ENCODE results near the gene KIF26A.
A peak's percentile ranks its signal among the peaks of the same experiment; 100 is the strongest.

The KIF26A gene

GRCh38 chr14:104120281-104120741 is 18.1 kb upstream of the KIF26A start:
- no peak for DNase-seq (ENCODE audit: insufficient read length, low spot score)
- no peak for TF ChIP-seq POLR2A (IDR thresholded peaks at IDR 0.05; ENCODE audit: low read depth, low read length)
- no peak for FAIRE-seq

DNA sequence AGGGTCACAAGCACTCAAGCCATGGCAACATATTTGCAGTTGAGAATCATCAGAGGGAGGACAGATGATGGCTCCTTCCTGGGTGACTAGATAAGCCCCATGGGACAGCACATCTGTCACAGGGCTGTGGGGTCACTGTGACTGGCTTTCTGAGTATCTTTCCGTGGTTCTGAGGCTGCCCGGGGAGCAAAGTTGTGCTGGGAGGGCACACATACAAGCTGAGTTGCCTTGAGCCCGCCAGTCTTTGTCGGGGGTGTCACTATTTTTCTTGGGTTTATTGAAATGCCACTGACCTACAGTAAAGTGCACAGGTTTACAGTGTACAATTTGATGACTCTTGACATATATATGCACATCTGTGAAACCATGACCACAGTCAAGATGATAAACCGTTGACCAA is 17.2 kb upstream of the KIF26A start:
- no peak for DNase-seq (ENCODE audit: insufficient read length, low spot score)
- FAIRE-seq: no peak
- TF ChIP-seq POLR2A (IDR thresholded peaks at IDR 0.05; ENCODE audit: low read depth, low read length): no peak

- no peak for FAIRE-seq
- no peak for DNase-seq (ENCODE audit: insufficient read length, low spot score)
- no peak for TF ChIP-seq POLR2A (IDR thresholded peaks at IDR 0.05; ENCODE audit: low read depth, low read length)
Observed at GRCh38 chr14:104123879-104124278, 14.5 kb upstream of the KIF26A start.

GRCh38 chr14:104125011-104125410 is 13.4 kb upstream of the KIF26A start:
- TF ChIP-seq POLR2A (IDR thresholded peaks at IDR 0.05; ENCODE audit: low read depth, low read length): no peak
- FAIRE-seq (no peak), DNase-seq (ENCODE audit: insufficient read length, low spot score) (no peak)

- FAIRE-seq: no peak
- TF ChIP-seq POLR2A (IDR thresholded peaks at IDR 0.05; ENCODE audit: low read depth, low read length): no peak
- DNase-seq (ENCODE audit: insufficient read length, low spot score): no peak
Observed at GRCh38 chr14:104126753-104127152, 11.6 kb upstream of the KIF26A start.

DNA sequence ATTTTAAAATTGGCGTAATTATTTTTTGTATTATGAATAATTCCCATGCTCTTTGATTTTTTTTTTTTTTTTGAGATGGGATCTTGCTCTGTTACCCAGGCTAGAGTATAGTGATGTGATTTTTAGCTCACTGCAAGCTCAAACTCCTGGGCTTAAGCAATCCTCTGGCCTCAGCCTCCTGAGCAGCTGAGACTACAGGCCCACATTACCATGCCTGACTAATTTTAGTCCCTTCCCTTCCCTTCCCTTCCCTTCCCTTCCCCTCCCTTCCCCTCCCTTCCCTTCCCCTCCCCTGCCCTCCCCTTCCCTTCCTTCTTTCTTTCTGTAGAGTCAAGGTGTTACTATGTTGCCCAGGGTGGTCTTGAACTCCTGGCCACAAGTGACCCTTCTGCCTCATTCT is 9.4 kb upstream of the KIF26A start:
- no peak for TF ChIP-seq POLR2A (IDR thresholded peaks at IDR 0.05; ENCODE audit: low read depth, low read length)
- DNase-seq (ENCODE audit: insufficient read length, low spot score): no peak
- FAIRE-seq: no peak

- TF ChIP-seq POLR2A (IDR thresholded peaks at IDR 0.05; ENCODE audit: low read depth, low read length): no peak
- DNase-seq (ENCODE audit: insufficient read length, low spot score) (no peak), FAIRE-seq (no peak)
Observed at GRCh38 chr14:104129556-104129955, 8.8 kb upstream of the KIF26A start.

DNA sequence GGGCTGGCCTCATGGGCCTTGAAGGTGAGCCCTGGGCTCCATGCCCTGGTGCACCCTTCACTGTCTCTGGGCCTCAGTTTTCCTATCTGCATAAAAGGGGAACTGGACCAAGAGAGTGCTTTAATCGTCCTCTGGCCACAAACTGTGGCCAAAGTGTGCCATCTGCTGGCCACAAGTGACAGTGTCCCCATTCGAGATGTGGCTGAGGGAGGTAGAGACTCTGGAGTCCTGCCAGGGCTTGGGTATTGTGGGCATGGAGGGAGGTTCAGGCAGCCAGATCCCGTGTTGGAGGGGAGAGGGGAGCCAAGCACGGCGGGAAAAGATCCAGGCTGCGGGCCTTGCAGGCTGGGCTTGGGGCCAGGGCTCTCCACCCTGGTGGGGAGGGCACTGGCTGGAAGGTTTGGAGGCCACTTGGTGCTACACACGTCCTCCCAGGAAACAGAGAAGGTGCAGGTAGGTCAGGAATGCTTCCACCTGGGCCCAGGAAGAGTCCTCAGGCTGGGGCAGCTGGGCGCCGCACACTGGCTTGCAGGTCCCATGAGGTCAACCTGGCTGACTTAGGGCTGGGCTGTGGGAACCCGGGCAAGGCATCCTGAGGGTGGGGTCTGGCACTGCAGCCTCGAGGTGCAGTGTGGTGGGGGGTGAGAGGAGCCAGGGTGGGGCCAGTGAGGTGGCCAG is 7.3 kb upstream of the KIF26A start:
- DNase-seq (ENCODE audit: insufficient read length, low spot score): peak; percentile 56
- TF ChIP-seq POLR2A (IDR thresholded peaks at IDR 0.05; ENCODE audit: low read depth, low read length): no peak
- no peak for FAIRE-seq

GRCh38 chr14:104131968-104132732 is 6.2 kb upstream of the KIF26A start:
- no peak for FAIRE-seq
- no peak for DNase-seq (ENCODE audit: insufficient read length, low spot score)

GRCh38 chr14:104132981-104133380 is 5.4 kb upstream of the KIF26A start:
- TF ChIP-seq POLR2A (IDR thresholded peaks at IDR 0.05; ENCODE audit: low read depth, low read length): no peak
- DNase-seq (ENCODE audit: insufficient read length, low spot score) (no peak), FAIRE-seq (no peak)

More at GRCh38 chr14:104131968-104132732, 6.2 kb upstream of the KIF26A start:
- TF ChIP-seq POLR2A (IDR thresholded peaks at IDR 0.05; ENCODE audit: low read depth, low read length): no peak

DNA sequence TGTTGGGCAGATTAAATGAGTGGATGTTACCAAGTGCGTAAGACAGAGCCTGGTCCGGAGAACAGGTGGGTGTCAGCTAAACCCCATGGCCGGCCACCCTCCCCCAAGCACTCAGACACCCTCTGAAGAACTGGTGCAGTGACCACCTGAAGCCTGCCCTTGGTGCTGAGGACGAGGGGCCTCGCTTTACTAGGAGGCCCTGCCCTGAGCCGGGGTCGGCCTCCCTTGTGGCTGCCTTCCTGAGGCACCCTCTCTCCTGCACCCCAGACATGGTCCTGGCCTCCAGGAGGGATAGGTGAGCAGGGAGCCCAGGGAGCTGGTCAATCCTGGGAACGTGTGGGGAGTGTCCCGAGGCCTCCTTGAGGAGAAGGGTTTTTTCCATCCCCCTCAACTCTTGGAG is 4.9 kb upstream of the KIF26A start:
- DNase-seq (ENCODE audit: insufficient read length, low spot score) (no peak), FAIRE-seq (no peak)
- no peak for TF ChIP-seq POLR2A (IDR thresholded peaks at IDR 0.05; ENCODE audit: low read depth, low read length)

- DNase-seq (ENCODE audit: insufficient read length, low spot score) (no peak), FAIRE-seq (no peak)
- TF ChIP-seq POLR2A (IDR thresholded peaks at IDR 0.05; ENCODE audit: low read depth, low read length): no peak
Observed at GRCh38 chr14:104134061-104134965, 4.1 kb upstream of the KIF26A start.

GRCh38 chr14:104135121-104135903 is 3.1 kb upstream of the KIF26A start:
- no peak for FAIRE-seq
- no peak for TF ChIP-seq POLR2A (IDR thresholded peaks at IDR 0.05; ENCODE audit: low read depth, low read length)
- DNase-seq (ENCODE audit: insufficient read length, low spot score): peak; percentile 77

Measured in H54 (cell line).